ENCODE measurements around the gene MON2.
A peak's percentile ranks its signal among the peaks of the same experiment; 100 is the strongest.
"Not testable (repeated sequence)": the region's sequence is repeated elsewhere in the genome, so short reads cannot be mapped to it uniquely, and the experiment has no call there.

The MON2 gene

GRCh38 chr12:62543741-62544140, 77.1 kb downstream of the MON2 start:
- DNase-seq = no peak
- TF ChIP-seq GATA1 (IDR thresholded peaks at IDR 0.05; ENCODE audit: low read depth, low read length) (no peak), POLR2A (IDR thresholded peaks at IDR 0.05; ENCODE audit: low read length) (no peak)

DNA sequence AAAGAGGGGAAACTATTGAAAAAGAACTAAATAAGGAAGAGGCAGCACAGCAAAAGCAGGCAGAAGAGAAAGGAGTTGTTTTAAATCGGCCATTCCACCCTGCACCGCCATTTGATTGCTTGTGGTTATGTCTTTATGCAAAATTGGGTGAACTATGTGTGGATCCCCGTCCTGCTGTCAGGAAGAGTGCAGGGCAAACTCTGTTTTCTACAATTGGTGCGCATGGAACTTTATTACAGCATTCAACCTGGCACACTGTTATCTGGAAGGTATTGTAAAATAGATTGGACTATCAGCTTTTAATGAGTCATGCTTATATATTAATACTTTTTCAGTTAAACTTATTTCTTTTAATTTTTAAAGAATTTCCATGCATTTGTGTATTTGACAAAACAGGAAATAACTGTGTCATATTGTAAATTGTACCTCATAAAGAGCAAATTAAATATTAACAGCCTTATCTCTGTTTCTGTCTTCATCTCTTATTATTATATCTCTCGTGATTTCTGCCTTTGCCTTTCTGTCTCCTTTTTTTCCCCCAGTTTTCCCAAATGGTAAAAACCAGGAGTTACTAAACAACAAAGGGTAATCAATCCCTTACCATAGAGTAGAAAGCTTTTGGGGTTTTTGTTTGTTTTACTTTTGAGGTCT, 86.4 kb downstream of the MON2 start:
- TF ChIP-seq POLR2A (IDR thresholded peaks at IDR 0.05; ENCODE audit: low read length) (no peak), GATA1 (IDR thresholded peaks at IDR 0.05; ENCODE audit: low read depth, low read length) (no peak)
- no peak for DNase-seq

DNA sequence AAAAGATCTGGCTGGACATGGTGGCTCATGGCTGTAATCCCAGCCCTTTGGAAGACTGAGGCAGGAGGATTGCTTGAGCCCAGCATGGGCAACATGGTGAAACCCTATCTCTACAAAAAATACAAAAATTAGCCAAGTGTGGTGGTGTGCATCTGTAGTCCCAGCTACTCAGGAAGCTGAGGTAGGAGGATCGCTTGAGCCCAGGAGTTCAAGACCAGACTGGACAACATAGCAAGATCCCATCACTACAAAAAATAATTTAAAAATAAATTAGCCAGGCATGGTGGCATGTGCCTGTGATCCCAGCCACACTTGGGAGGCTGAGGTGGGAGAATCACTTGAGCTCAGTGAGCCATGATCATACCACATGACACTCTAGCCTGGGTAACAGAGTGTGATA, 92.7 kb downstream of the MON2 start:
- not testable (repeated sequence) for DNase-seq

GRCh38 chr12:62562846-62563245, 96.2 kb downstream of the MON2 start:
- no peak for DNase-seq

GRCh38 chr12:62575036-62575435, 108.4 kb downstream of the MON2 start:
- DNase-seq = no peak
- TF ChIP-seq GATA1 (IDR thresholded peaks at IDR 0.05; ENCODE audit: low read depth, low read length) = no peak

More at GRCh38 chr12:62562846-62563245, 96.2 kb downstream of the MON2 start:
- TF ChIP-seq GATA1 (IDR thresholded peaks at IDR 0.05; ENCODE audit: low read depth, low read length) (no peak), POLR2A (IDR thresholded peaks at IDR 0.05; ENCODE audit: low read length) (no peak)

DNA sequence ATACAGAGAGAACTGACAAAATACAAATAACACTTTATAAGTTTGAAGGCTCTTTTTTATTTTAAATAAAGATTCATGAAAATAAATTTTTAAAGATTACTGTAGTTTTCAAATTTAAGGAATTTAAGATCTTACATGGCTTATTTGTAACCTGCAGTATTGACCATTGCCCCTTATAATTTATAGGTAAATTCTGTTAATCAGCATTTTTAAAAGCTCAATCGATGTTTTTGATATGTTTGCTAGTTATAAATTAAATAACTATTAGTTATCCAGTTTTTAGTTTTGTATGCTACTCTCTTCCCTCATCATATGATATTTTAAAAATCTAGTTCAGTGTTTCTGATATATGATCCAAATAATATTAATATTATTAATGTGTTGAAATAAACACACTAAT, 109.9 kb downstream of the MON2 start:
- no peak for DNase-seq
- TF ChIP-seq POLR2A (IDR thresholded peaks at IDR 0.05; ENCODE audit: low read length) = no peak
- TF ChIP-seq GATA1 (IDR thresholded peaks at IDR 0.05; ENCODE audit: low read depth, low read length) = no peak

- DNase-seq = no peak
- no peak for TF ChIP-seq POLR2A (IDR thresholded peaks at IDR 0.05; ENCODE audit: low read length)
- no peak for TF ChIP-seq GATA1 (IDR thresholded peaks at IDR 0.05; ENCODE audit: low read depth, low read length)
Measured at GRCh38 chr12:62578726-62579125, 112.1 kb downstream of the MON2 start.

DNA sequence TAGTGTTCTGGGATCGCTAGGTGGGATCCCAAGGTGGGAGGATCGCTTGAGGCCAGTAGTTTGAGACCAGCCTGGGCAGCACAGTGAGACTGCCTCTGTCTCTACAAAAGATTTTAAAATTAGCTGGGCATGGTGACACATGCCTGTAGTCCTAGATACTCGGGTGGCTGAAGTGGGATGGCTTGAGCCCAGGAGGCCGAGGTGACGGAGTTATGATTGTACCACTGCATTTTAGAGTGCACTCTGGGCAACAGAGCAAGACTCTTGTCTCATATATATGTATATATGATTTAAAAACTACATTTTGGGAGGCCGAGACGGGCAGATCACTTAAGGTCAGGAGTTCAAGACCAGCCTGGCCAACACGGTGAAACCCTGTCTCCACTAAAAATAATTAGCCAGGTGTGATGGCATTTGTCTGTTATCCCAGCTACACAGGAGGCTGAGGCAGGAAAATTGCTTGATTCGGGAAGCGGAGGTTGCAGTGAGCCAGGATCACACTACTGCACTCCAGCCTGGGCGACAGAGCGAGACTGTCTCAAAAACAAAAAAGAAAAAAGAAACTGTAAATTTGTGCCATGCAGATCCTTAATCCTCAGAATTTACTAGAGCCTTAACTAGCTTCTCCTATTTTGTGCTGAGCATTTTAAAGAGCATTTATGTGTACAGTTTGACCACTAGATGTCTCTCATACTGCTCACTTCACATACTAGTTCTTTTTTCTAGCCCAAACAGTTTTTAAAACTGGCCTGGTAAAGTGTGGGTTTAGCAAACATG, 114.8 kb downstream of the MON2 start:
- TF ChIP-seq POLR2A (IDR thresholded peaks at IDR 0.05; ENCODE audit: low read length) = no peak
- TF ChIP-seq GATA1 (IDR thresholded peaks at IDR 0.05; ENCODE audit: low read depth, low read length) = no peak
- peak; percentile 62 to 68 for DNase-seq

GRCh38 chr12:62582065-62582366, 115.4 kb downstream of the MON2 start:
- no peak for DNase-seq
- no peak for TF ChIP-seq POLR2A (IDR thresholded peaks at IDR 0.05; ENCODE audit: low read length)
- no peak for TF ChIP-seq GATA1 (IDR thresholded peaks at IDR 0.05; ENCODE audit: low read depth, low read length)

- no peak for DNase-seq
- no peak for TF ChIP-seq POLR2A (IDR thresholded peaks at IDR 0.05; ENCODE audit: low read length)
- no peak for TF ChIP-seq GATA1 (IDR thresholded peaks at IDR 0.05; ENCODE audit: low read depth, low read length)
Measured at GRCh38 chr12:62584619-62585018, 118.0 kb downstream of the MON2 start.

GRCh38 chr12:62586850-62587249, 120.2 kb downstream of the MON2 start:
- no peak for TF ChIP-seq POLR2A (IDR thresholded peaks at IDR 0.05; ENCODE audit: low read length)
- TF ChIP-seq GATA1 (IDR thresholded peaks at IDR 0.05; ENCODE audit: low read depth, low read length) = no peak
- no peak for DNase-seq

- TF ChIP-seq POLR2A (IDR thresholded peaks at IDR 0.05; ENCODE audit: low read length) (no peak), GATA1 (IDR thresholded peaks at IDR 0.05; ENCODE audit: low read depth, low read length) (no peak)
- DNase-seq = no peak
Measured at GRCh38 chr12:62588916-62589315, 122.3 kb downstream of the MON2 start.

GRCh38 chr12:62597253-62597652, 130.6 kb downstream of the MON2 start:
- DNase-seq = no peak
- TF ChIP-seq POLR2A (IDR thresholded peaks at IDR 0.05; ENCODE audit: low read length) (no peak), GATA1 (IDR thresholded peaks at IDR 0.05; ENCODE audit: low read depth, low read length) (no peak)

GRCh38 chr12:62598846-62599245, 132.2 kb downstream of the MON2 start:
- TF ChIP-seq POLR2A (IDR thresholded peaks at IDR 0.05; ENCODE audit: low read length) (no peak), GATA1 (IDR thresholded peaks at IDR 0.05; ENCODE audit: low read depth, low read length) (no peak)
- DNase-seq = no peak

GRCh38 chr12:62599854-62600437, 133.3 kb downstream of the MON2 start:
- no peak for TF ChIP-seq POLR2A (IDR thresholded peaks at IDR 0.05; ENCODE audit: low read length)
- no peak for TF ChIP-seq GATA1 (IDR thresholded peaks at IDR 0.05; ENCODE audit: low read depth, low read length)
- DNase-seq = peak; percentile 14 to 23
